C4-2B (cell line): ENCODE results near the gene KCNAB2.

Experiments
- ZFX ChIP-seq: fragments of 450-650 bp; IDR thresholded peaks from 2 replicates; pipeline ENCODE4 v1.6.1; 2017
- TF ChIP-seq, protein P1 (sequence below): fragments of 450-650 bp; conservative IDR thresholded peaks from 2 replicates; pipeline ENCODE4 v1.5.1; 2017; ENCODE audit warnings: mild to moderate bottlenecking

DNA sequence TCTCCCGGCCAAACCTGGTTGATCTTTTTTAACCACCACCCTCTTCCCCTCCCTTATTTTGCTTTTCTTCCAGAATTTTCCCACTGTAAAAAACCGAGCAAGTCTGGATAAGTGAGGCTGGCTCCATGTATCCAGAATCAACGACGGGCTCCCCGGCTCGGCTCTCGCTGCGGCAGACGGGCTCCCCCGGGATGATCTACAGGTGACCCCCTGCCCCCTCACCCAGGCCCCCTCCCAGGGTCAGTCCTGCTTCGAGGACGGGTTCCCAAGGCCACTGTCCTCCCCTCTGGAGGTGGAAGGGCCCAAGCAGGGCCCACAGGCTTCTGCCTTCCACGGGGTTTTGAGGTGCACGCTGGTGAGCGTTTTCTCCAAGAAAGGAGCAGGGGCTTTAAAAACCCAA lies 5.2 kb upstream of the KCNAB2 start:
- TF ChIP-seq, protein P1, sequence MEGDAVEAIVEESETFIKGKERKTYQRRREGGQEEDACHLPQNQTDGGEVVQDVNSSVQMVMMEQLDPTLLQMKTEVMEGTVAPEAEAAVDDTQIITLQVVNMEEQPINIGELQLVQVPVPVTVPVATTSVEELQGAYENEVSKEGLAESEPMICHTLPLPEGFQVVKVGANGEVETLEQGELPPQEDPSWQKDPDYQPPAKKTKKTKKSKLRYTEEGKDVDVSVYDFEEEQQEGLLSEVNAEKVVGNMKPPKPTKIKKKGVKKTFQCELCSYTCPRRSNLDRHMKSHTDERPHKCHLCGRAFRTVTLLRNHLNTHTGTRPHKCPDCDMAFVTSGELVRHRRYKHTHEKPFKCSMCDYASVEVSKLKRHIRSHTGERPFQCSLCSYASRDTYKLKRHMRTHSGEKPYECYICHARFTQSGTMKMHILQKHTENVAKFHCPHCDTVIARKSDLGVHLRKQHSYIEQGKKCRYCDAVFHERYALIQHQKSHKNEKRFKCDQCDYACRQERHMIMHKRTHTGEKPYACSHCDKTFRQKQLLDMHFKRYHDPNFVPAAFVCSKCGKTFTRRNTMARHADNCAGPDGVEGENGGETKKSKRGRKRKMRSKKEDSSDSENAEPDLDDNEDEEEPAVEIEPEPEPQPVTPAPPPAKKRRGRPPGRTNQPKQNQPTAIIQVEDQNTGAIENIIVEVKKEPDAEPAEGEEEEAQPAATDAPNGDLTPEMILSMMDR = no peak
- no peak for TF ChIP-seq ZFX
